Measurements from ENCODE around the gene GDF11. TPM values are rescaled to one million over a fixed set of nuclear protein-coding genes. Genes with fewer than 3 reads are reported as not detected.
A peak's percentile ranks its signal among the peaks of the same experiment; 100 is the strongest.

GDF11 gene
- total RNA-seq, 1 experiment from 2014 or later: 5.3 TPM

GRCh38 chr12:55719371-55719770 lies 23.6 kb upstream of the GDF11 start:
- TF ChIP-seq CEBPB (IDR thresholded peaks at IDR 0.05; ENCODE audit: low read depth): no peak
- no peak for TF ChIP-seq POLR2A (IDR thresholded peaks at IDR 0.05; ENCODE audit: borderline replicate concordance, extremely low read depth, insufficient read depth, insufficient read length)
- no peak for TF ChIP-seq SIN3A (IDR thresholded peaks at IDR 0.05; ENCODE audit: low read depth)
- no peak for TF ChIP-seq EGR1 (IDR thresholded peaks at IDR 0.05; ENCODE audit: low read depth)
- TF ChIP-seq POLR2AphosphoS5 (IDR thresholded peaks at IDR 0.05; ENCODE audit: low read depth, low read length): no peak
- TF ChIP-seq CTCF (IDR thresholded peaks at IDR 0.05 in 2 of 3, conservative IDR thresholded peaks at IDR 0.05 in 1 of 3; ENCODE audit: borderline replicate concordance in 1 of 3, insufficient read depth in 1 of 3, low read depth in 2 of 3, low read length in 2 of 3): no peak
- no peak for TF ChIP-seq ZBTB33 (IDR thresholded peaks at IDR 0.05; ENCODE audit: extremely low read depth, insufficient replicate concordance, low read length)
- TF ChIP-seq SP1 (IDR thresholded peaks at IDR 0.05; ENCODE audit: low read depth): no peak
- no peak for TF ChIP-seq JUND (IDR thresholded peaks at IDR 0.05)
- no peak for TF ChIP-seq YY1 (IDR thresholded peaks at IDR 0.05; ENCODE audit: extremely low read depth, insufficient replicate concordance, low read depth, low read length)
- no peak for TF ChIP-seq CBX3 (IDR thresholded peaks at IDR 0.05; ENCODE audit: low read depth)
- TF ChIP-seq ELF1 (IDR thresholded peaks at IDR 0.05; ENCODE audit: borderline replicate concordance, low read depth): no peak
- no peak for TF ChIP-seq ZNF274 (IDR thresholded peaks at IDR 0.05; ENCODE audit: low read depth, low read length)
- TF ChIP-seq RAD21 (IDR thresholded peaks at IDR 0.05; ENCODE audit: low read depth): no peak
- TF ChIP-seq ZFX (IDR thresholded peaks at IDR 0.05): no peak
- no peak for TF ChIP-seq FOSL1 (IDR thresholded peaks at IDR 0.05; ENCODE audit: low read depth)
- no peak for TF ChIP-seq SRF (IDR thresholded peaks at IDR 0.05; ENCODE audit: low read depth)
- no peak for TF ChIP-seq TCF7L2 (IDR thresholded peaks at IDR 0.05; ENCODE audit: borderline replicate concordance, extremely low read depth, insufficient read depth, insufficient read length)
- no peak for TF ChIP-seq MAX (IDR thresholded peaks at IDR 0.05)
- TF ChIP-seq REST (IDR thresholded peaks at IDR 0.05; ENCODE audit: low read depth): no peak
- RAD21 ChIA-PET (ENCODE audit: low non-redundant PET in 1 of 2, low total read pairs in 2 of 2, uncharacterized antibody in 2 of 2, unreplicated experiment in 2 of 2): interaction anchor here in 1 of 2 experiments (1.8 kb wide), 1 partner anchor 10 kb away, joined by 4 read pairs; the partner anchor contains the start of gene CD63
- H3K27ac ChIP-seq (ENCODE audit: low read depth, low read length): no peak overlapping the region
- BruUV-seq (replicated peaks): no TSS peak
- H3K79me2 ChIP-seq (ENCODE audit: insufficient read depth, low read length): peaks cover 14% of the 10 kb centered on the region
- H3K36me3 ChIP-seq (ENCODE audit: control insufficient read depth in 1 of 2, insufficient read depth in 2 of 2, low read length in 2 of 2): peaks cover 2 to 16% of the 10 kb centered on the region in 2 experiments; a peak in 1 of 4 replicates
- no peak overlapping the region for H3K4me3 ChIP-seq (replicated peaks in 1 of 2; ENCODE audit: low read depth in 1 of 2, low read length in 2 of 2)
- no peaks in the 10 kb centered on the region for H3K9me2 ChIP-seq (ENCODE audit: insufficient read depth)
- H3K4me1 ChIP-seq (ENCODE audit: control insufficient read depth in 1 of 2, insufficient read depth in 2 of 2, low read length in 2 of 2): peaks cover 33 to 62% of the 10 kb centered on the region in 2 experiments
- H4K20me1 ChIP-seq (ENCODE audit: insufficient read depth): no peaks in the 10 kb centered on the region
- H3K4me2 ChIP-seq (ENCODE audit: low read length): peak overlapping the region; percentile 53; the same call in 1 of the 2 replicates
- ATAC-seq: no peak
- no peaks in the 10 kb centered on the region for H3K27me3 ChIP-seq (ENCODE audit: insufficient read depth, low read length)
- H2AFZ ChIP-seq (ENCODE audit: low read depth, low read length, poor library complexity, severe bottlenecking): no peak overlapping the region
- DNase-seq (ENCODE audit: low read depth, low spot score): no peak
- intact Hi-C loops (cut with micrococcal nuclease): no loop called here
- H3K9me3 ChIP-seq (ENCODE audit: control insufficient read depth in 1 of 2, insufficient read depth in 1 of 2, low read depth in 1 of 2, low read length in 2 of 2): no peaks in the 10 kb centered on the region
- CTCF ChIA-PET: interaction anchor here (0.8 to 4.1 kb wide), 7 partner anchors 10 to 73 kb away, joined by 3 to 35 read pairs (median 4); partner anchors contain the start of gene CD63
- POLR2A ChIA-PET: no interaction called here
- H3K9ac ChIP-seq (ENCODE audit: low read length): no peak overlapping the region; the same call in 1 of the 2 replicates
